Stimulated activated CD8-positive, alpha-beta memory T cell treated with anti-CD3 and anti-CD28 coated beads, Interleukin-15, amount 100 ng/mL, for 1 hour (primary cell): Measurements from ENCODE around the gene SMPDL3B.
"Not testable (repeated sequence)": the region's sequence is repeated elsewhere in the genome, so short reads cannot be mapped to it uniquely, and the experiment has no call there.

ENCODE experiments used
- DNase-seq: peaks from one replicate; pipeline ENCODE4 v3.0.0-alpha.2; 2020; ENCODE audit warnings: low read depth

The SMPDL3B gene

GRCh38 chr1:27970401-27970800 lies 35.6 kb downstream of the SMPDL3B start:
- DNase-seq = no peak

GRCh38 chr1:27971674-27972073 lies 36.9 kb downstream of the SMPDL3B start:
- DNase-seq = no peak

- no peak for DNase-seq
Observed at GRCh38 chr1:27972141-27972540, 37.3 kb downstream of the SMPDL3B start.

- DNase-seq = no peak
Observed at GRCh38 chr1:27973771-27974416, 39.1 kb downstream of the SMPDL3B start.

GRCh38 chr1:27974417-27974781 lies 39.6 kb downstream of the SMPDL3B start:
- no peak for DNase-seq

- DNase-seq = no peak
Observed at GRCh38 chr1:27979151-27979858, 44.5 kb downstream of the SMPDL3B start.

GRCh38 chr1:27979859-27980201 lies 45.0 kb downstream of the SMPDL3B start:
- no peak for DNase-seq

- no peak for DNase-seq
Observed at GRCh38 chr1:27980216-27980845, 45.5 kb downstream of the SMPDL3B start.

GRCh38 chr1:27981145-27981544 lies 46.3 kb downstream of the SMPDL3B start:
- DNase-seq = no peak

GRCh38 chr1:27990920-27991537 lies 56.2 kb downstream of the SMPDL3B start:
- DNase-seq = no peak

GRCh38 chr1:27992276-27992675 lies 57.5 kb downstream of the SMPDL3B start:
- peak; percentile 15 for DNase-seq

- DNase-seq = no peak
Observed at GRCh38 chr1:27993241-27993640, 58.4 kb downstream of the SMPDL3B start.

- no peak for DNase-seq
Observed at GRCh38 chr1:27994060-27994459, 59.3 kb downstream of the SMPDL3B start.

- DNase-seq = not testable (repeated sequence)
Observed at GRCh38 chr1:27994526-27994925, 59.7 kb downstream of the SMPDL3B start.

GRCh38 chr1:27999055-27999454 lies 64.3 kb downstream of the SMPDL3B start:
- DNase-seq = no peak

GRCh38 chr1:28002600-28002999 lies 67.8 kb downstream of the SMPDL3B start:
- no peak for DNase-seq

GRCh38 chr1:28003117-28003516 lies 68.3 kb downstream of the SMPDL3B start:
- DNase-seq = not testable (repeated sequence)
